CD4-positive, alpha-beta T cell treated with Interleukin-17A for 4 hours (primary cell): ENCODE results near the gene FOXO1.

ENCODE experiments used
- DNase-seq: peaks from one replicate; pipeline ENCODE4 v3.0.0-alpha.2; 2020; ENCODE audit warnings: mixed read lengths

FOXO1 gene

DNA sequence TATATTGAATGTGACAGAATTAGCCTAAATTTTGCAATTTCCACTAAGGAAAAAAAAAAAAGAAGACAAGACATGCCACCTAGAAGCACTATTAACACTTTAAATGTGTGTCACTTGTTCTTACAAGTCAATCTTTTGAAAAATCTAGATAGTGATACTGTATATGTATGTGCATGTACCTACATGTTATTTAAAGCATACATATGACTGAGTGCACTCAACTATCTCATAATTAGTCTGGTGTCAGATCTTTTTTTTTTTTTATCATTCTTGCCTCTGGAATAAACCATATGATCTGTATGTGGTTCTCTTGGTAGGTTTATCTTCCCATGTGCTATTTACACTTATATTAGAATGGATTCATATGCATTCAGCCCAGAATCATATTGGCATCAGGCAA, 62.3 kb downstream of the FOXO1 start:
- no peak for DNase-seq

DNA sequence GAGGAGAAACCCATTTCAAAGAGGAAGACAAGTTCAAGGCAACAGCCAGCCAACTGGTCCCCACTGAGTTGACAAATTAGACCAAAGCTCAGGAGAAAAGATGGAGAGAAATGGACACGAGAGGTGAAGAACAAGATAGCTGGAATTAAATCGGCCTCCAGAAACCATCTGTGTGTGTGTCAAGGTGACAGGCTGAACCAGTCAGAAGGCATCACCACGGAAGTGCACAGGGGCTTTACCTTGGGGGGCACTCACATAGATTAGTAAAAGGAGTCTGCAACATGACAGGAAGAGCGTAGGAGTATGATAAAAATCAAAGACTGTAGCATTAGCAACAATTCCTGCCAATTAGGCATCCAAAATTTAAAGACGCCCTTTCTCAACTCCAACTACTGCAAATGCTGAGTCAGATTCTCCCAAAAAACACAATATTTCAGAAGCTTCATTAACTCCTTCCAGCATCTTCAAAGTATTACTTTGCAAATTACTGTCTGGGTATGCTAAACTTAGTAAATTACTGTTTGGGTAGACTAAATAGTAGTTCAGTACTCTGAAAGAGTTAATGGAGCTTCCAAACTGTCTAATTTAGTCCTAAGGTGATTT, 66.2 kb downstream of the FOXO1 start:
- no peak for DNase-seq

DNA sequence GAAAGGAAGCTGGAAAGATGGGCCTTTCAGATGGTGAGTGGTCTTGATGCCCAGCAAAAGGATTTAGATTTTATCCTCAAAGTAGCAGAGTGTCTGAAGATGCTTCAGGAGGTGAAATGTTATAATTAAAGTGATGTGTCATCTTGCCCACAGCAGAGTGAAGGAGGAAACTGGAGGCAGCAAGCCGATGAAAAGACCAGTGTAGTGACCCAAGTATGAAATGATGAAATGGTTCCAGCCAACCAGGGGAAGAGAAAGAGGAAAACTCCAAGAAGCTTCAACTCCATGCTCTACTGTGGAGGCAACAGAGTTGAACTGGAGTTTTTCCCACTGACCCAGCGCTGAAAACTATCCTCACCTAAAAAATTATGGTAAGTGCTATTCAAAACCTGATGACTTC, 66.7 kb downstream of the FOXO1 start:
- no peak for DNase-seq

DNA sequence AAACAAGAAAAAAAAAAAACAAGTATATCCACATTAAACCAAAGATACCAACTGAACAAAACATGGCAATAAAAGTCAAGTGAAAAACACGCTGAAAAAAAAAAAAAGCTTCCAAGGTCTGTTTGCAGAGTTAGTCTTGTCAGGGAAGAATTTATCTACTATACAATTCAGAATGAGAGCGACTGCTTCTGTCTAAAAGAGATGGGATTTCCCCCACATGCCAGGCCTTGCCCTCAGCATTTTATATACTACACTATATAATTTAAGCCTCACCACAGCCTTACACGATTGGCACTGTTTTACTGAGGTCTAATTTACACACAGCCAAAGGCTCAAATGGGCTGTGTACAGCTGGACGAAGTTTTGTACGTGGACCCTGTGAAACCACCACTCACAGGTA, 67.3 kb downstream of the FOXO1 start:
- DNase-seq, result no peak

DNA sequence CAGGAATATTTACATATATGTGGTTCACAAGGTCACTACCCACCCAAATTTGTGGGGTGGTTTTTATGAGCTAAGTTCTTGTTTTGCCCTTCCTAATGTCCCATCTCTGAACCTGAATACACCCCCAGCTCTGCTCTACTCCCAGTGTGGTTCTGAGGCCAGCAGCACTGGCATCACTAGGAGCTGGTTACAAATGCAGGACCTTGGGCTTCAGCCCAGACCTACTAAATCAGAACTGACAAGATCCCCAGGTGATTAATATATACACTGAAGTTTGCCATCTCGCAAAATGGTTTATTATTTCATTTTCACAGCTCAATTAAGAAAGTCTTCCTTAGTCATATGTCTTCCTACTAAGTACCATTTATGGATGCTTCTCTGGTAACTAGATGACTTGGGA, 67.9 kb downstream of the FOXO1 start:
- DNase-seq, result no peak

DNA sequence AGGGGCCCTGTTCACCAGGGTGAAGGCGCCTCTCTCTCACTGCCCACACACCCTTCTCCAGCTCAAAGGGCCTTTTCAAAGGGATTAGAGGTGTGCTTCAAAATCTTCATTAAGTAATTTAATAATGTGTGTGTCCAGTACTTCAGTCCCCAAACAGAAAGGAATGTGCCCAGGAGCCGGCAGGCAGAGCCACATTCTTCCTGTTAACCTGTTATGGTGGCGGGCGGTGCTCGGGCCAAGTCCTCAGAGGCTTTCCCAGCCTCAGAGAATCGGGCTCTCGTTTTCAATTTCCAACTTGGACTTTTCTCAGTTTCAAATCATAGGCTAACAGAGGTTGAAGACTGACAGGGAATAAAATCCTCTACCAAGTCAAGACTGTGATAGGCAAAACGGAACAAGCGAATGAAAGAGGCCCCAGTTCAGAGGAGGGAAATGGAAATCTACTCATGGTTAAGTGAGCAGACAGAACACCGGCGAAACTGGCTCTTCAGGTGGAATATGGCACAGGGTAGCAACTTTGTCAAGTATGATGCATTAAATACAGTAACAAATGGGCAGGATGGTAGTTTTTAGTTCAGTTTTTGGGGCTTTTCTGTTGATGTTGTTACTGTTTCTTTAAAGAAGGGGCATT, 68.6 kb downstream of the FOXO1 start:
- DNase-seq, result no peak

DNA sequence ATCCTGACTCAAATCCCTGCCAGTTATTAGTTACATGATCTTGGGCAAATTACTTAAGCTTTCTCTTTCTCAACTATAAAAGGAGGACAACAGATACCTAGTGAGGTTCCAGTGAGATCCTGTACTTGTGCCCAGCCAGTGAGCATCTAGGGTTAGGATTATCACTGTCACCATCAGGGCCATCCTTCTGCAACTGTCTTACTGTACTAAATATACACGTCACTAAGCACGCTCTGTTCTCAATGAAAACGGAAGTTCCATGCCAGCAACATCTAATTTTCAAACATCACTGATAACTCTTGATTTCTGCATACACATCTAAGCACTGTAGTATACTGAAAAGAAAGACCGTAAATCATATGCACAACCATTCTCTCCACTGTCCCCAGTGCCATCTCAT, 70.0 kb downstream of the FOXO1 start:
- DNase-seq, result no peak

DNA sequence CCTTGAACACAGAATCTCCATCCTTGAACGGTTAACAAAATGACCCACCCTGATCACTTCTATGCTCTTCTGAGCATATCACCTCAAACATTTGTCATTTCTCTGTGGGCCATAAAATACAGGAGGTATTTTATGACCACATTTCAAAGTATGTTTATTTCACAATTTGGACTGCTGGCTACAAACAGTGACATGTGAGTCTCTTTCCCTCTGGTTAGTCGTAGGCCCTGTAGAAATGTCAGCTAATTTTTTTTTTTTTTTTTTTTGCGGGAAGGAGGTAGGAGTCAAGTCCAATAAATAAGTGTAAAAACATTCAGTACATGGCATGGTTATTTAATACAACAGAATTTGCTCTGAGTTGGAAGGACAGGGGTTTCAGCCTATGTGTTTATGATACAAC, 70.7 kb downstream of the FOXO1 start:
- no peak for DNase-seq

DNA sequence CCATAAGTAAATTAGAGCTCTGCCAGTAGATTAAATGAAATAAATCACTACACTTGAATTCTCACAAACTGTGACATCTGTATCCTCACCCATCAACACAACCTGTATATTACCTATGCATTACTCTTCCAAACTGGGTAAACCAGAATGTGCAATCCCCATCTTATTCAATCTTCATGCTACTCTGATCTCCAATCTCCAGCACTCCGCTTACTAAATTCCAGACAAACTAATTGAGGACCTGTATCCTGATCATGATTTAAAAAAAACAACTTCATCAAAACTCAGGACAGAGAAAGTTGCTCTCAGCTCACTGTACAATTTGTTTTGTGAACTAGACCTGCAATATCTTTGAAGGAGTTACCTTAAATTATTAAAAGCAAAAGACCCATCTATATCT, 74.4 kb downstream of the FOXO1 start:
- DNase-seq, result no peak

DNA sequence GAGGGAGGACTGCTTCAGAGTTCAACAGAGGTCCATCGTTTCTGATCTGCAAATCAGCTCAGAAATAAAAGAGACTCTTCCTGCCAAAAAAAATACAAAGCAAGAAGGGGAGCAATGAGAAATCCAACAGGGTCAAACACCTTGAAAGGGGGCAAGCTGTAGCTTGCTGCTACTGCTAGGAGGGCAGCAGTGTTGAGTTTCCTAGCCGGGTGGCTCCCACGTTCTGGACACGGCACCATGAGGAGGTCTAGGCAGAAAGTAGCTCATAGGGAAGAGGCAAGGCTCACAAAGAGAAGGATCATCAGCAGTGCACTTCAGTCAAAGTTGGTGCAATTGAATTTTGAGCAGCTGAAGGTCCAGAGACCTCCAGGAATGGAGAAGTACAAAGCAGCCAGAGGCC, 75.3 kb downstream of the FOXO1 start:
- DNase-seq, result no peak

DNA sequence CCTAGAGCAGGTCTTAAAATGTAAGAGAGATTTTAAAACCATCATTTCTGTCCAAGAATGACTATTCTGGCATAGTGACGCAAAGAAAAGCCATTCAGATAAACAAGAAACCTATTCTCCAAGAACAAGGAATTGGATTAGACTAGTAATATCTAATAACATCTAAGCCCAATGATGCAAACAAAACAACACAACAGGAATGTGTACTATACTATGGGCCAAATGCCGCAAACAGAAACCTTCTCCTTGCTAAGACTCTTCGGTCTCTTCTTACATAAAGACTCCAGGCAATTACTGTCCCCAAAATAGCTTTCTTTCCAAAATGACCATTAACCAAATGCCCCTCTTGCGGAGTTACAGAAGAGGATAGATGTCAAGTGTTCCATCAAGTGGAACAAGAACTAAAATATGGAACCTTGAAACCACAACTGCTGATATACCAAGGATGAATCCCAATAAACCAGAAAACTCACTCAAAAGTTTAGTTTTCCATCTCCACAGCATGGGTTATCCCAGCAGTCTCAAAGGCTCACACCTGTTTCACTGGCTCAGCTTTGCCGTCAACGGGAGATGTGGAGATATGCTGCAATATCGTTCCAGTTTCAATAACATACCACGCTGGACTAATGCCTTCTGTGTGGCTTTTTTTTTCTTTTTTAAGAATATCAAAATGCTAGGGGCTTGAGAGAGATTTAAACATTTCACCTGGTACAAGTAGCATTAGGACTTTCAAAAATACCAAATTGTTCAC, 76.2 kb downstream of the FOXO1 start:
- no peak for DNase-seq

DNA sequence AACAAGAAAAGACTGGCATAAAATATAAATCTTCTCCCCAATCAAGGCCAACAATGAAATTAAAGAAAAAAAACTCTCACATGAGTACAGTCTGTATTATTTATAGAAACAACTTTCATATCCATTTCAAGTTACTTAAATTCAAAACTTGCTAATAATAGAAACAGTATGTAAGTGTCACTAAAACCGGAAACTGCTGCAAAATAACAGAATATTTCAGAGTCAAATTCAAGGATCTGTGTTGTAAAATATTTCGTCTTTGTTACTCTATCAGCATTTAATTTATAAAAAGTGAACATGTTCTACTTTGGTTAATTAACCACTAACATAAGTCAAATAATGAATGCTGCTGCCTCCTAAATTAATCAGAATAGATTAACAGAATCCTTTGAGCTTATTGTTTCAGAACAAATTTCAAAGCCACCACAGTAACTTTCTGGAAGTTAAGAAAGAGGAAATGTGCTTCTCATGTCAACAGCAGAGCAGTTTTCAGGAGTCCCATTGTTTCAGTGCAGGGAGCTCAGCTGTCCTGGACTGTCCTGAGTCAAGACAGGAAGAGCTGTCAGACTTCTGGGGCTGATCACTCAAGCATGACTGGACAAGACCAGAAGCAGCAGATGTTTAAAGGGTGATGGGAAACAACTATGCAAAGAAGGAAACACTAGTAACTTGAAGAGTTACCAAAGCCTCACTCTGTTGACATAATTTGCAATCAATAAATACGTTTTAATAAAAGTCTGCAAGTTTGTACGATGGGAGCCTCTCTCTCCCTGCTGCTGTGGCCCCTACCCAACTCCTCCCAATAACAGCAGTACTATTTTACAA, 76.9 kb downstream of the FOXO1 start:
- no peak for DNase-seq

DNA sequence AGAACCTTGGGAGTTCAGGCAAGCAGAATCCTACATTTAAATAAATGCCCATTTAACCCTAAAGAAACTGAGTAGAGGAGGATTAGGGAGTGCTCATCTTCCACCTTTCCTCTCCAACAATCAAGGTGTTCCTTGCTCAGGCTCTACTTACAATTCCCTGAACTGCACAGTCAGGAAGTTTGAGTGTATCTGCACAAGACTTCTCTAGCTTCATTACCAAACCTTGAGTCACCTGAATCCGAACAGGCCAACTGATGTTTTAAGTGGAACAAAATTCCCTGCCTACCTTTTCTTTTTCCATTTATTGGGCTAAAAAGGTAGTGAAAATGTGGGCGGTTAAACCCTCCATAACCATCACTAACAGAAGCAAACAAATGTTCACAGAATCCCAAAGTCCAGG, 78.3 kb downstream of the FOXO1 start:
- DNase-seq, result no peak

DNA sequence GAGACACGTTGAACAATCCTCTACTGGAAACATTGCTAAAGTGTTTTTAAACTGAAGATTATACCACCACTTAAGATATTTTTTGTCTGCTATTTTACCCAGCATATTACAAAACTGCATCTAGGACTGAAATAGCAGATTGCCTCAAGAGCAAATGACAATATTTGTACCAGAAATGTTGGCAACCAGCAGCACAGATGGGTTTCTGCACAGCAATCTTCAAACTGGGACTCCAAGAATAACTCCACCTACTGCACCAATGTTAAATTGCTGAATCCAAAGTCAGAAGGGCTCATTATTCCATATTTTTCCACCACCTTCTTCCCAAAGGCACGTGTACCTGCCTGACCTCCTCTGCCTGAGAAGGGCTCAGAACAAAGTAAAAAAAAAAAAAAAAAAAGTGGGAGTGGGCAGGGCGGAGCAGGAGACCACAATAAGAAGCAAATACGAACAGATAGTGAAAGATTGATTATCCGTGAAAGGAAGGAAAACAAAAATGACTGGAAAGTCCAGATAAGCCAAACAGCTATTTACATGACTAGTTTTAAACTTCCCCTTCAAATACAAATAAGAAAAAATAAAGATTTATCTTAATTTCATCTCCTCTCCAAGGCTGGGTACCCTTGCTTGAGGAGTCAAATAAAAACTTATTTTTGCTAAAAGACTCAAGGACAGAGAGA, 79.4 kb downstream of the FOXO1 start:
- DNase-seq, result no peak

DNA sequence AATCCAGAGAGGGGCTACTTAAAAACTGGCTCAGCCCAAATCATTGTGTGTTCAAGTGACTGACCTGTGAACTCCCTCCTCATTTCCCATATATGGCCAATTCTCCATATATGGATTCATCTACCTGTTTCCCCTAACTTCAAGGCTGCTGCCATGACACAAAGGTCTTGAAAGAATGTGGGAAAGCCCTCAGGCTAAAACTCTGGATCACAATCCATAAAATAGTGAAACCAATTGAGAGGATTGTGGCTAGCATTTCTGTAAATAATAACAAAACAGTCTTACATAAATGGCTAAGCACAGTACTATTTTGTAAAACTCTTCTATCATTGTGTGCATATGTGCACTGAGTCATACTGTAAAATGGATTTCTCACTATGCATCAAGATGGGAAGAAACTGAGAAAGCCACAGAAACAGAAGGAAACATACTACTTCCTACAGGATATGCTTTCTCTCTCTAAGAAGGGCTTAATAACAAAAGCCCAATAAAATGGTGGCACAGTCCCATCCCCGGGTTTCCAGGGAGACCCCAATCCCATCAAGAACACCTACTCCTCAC, 80.5 kb downstream of the FOXO1 start:
- DNase-seq, result no peak

DNA sequence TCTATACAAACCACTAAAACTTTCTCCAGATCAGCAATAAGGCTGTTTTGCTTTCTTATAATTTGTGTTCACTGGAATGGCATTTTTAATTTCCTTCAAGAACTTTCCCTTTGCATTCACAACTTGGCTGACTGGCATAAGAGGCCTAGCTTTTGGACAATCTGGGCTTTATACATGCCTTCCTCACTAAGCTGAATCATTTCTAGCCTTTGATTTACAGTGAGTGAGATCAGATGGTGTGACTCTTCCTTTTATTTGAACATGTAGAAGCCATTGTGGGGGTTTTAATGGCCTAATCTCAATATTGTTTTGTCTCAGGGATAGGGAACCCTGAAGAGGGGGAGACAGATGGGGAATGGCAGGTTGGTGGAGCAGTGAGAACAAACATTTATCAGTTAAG, 82.7 kb downstream of the FOXO1 start:
- DNase-seq, result no peak

DNA sequence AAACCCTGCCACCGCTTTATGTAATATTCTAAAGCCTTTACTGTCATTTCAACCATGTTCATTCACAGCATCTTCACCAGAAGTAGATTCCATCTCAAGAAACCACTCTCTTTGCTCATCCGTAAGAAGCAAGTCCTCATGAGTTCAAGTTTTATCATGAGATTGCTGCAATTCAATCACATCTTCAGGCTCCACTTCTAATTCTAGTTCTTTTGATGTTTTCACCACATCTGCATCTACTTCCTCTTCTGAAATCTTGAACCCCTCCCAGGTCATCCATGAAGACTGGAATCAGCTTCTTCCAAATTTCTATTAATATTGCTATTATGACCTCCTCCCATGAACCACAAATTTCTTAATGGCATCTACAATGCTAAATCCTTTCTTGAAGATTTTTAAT, 83.9 kb downstream of the FOXO1 start:
- no peak for DNase-seq

DNA sequence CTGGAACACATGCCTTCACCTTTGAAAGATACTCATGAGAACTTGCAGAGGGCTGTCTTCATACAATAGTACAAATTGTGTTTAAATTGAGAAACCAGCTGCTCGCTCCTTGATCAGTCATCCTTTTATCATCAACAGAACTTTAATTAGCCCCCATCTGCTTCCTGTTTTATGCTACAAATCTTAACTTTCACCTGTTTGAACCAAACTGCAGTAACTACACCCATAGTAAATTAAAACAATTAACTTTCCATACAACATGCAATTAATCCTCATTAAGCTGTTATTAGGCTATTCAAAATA, 85.2 kb downstream of the FOXO1 start:
- no peak for DNase-seq

DNA sequence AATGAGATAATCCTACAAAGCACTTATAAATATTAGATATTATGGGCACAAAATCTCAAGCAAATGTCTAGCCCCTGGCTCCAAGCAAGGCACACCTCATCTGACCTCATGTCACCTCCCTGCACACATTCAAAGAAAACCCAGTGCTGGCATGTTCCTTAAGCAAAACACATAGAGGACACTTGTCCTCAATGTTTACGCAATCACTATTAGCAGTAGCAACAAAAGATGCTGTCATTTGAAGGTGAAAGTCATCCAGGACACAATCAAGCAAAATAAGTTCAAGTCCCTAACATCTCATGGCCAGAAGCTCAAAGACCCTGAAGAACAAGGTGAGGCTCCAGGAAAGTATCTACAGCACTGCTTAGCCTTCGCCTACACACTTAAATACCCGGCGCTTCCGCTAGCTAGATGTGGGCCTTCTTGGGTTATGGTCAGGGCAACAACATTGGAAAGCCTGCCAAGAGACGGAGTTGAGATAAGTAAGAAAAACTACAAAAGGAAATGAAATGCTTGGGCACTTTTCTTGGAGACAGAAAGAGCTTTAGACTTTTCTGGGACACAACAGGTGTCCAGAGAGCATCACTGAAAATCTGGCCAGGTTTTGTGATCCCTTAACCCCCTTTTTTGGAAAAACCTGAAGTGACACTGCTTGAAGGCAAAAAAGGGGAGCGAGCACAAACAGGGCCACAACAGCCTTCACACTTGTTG, 85.7 kb downstream of the FOXO1 start:
- no peak for DNase-seq

DNA sequence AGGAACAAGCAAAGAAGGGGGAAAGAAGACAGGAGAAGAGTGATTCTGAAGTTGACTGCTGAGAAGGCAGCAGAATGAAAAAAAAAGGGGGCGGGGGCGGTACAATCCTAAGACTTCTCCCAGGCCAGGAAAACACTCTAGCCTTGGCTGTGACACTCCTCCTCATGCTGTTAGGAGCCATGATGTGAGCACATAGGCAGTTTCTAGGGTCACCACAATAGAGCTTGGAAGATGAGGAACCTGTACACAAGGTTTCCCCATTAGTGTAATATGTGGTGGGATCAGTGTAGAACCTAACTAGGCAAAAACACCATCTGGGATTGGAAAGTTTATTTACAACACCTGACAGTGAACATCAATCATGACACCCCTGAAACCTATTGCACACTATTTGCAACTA, 86.9 kb downstream of the FOXO1 start:
- no peak for DNase-seq

DNA sequence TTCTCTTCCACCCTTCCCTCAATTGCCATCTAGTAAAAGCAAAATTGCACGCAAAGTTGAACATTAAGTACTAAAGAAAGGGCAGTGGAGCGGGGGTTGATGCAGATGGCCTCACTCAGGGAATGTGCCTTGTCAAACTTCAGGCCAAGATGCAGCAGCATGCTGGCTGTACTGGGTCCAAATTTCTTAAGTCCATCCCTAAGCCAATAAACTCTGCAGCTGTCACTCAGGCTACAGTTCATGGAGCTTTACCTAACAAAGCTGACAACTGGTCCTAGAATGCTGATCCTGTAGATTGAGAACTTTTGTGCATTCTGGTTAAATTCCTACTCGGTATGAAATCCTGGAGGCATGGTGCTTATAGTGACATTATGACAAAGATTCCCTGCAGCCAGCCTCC, 88.4 kb downstream of the FOXO1 start:
- DNase-seq, result no peak

DNA sequence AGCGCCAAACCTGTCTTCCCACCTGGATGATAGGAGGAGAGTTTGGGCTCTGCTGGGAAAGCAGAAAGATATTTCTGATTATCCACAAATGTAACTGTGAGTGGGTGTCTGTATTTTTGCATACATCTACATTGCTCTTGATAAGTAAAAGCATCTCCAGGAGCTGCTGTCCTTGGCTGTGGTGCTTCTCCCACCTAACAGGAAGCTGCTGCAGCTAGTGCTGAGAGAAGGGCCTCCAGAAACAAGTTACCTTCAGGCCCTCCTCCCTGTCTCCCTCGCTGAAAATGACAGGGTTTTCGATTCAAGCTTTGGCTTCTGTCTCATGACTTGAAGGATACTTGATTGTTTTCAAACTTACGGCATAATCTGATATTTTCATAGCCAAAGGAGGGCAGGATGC, 90.1 kb downstream of the FOXO1 start:
- DNase-seq, result peak; percentile 38
